ENCODE data around the gene RFX5.

Gene RFX5

GRCh38 chr1:151342569-151342968 lies 4.5 kb downstream of the RFX5 start:
- no peak for DNase-seq
- no peak overlapping the region for H3K4me3 ChIP-seq (ENCODE audit: low read length)
- peaks cover 19% of the 10 kb centered on the region for H3F3A ChIP-seq (ENCODE audit: insufficient read depth, low read length)

GRCh38 chr1:151342021-151342420 lies 5.0 kb downstream of the RFX5 start:
- Histone ChIP-seq H3K9ac (ENCODE audit: low read length) (no peak overlapping the region), H3F3A (ENCODE audit: insufficient read depth, low read length) (peaks cover 17% of the 10 kb centered on the region), H3K9me2 (replicated peaks; ENCODE audit: insufficient read depth, low read length) (no peaks in the 10 kb centered on the region), H3K36me3 (replicated peaks; ENCODE audit: insufficient read depth, low read length) (peaks cover 3% of the 10 kb centered on the region), H3K4me3 (ENCODE audit: low read length) (no peak overlapping the region), H3K9me3 (replicated peaks; ENCODE audit: insufficient read depth, low read length) (no peaks in the 10 kb centered on the region), H3K79me2 (ENCODE audit: low read length) (peaks cover 17% of the 10 kb centered on the region), H3K4me2 (ENCODE audit: low read depth, low read length) (no peak overlapping the region), H2AFZ (ENCODE audit: low read length) (no peak overlapping the region), H3K27me3 (replicated peaks; ENCODE audit: insufficient read depth, low read length) (no peaks in the 10 kb centered on the region), H4K20me1 (ENCODE audit: insufficient read depth, low read length) (no peaks in the 10 kb centered on the region), H3K4me1 (ENCODE audit: low read length) (peaks cover 9% of the 10 kb centered on the region; the same call in 1 of the 2 replicates), H3K27ac (ENCODE audit: low read length) (no peak overlapping the region)
- TF ChIP-seq EZH2 (optimal IDR thresholded peaks at IDR 0.05; ENCODE audit: low read depth, low read length) = no peak
- TF ChIP-seq EZH2phosphoT487 (IDR thresholded peaks at IDR 0.05; ENCODE audit: low read length) = no peak
- TF ChIP-seq, protein P1, sequence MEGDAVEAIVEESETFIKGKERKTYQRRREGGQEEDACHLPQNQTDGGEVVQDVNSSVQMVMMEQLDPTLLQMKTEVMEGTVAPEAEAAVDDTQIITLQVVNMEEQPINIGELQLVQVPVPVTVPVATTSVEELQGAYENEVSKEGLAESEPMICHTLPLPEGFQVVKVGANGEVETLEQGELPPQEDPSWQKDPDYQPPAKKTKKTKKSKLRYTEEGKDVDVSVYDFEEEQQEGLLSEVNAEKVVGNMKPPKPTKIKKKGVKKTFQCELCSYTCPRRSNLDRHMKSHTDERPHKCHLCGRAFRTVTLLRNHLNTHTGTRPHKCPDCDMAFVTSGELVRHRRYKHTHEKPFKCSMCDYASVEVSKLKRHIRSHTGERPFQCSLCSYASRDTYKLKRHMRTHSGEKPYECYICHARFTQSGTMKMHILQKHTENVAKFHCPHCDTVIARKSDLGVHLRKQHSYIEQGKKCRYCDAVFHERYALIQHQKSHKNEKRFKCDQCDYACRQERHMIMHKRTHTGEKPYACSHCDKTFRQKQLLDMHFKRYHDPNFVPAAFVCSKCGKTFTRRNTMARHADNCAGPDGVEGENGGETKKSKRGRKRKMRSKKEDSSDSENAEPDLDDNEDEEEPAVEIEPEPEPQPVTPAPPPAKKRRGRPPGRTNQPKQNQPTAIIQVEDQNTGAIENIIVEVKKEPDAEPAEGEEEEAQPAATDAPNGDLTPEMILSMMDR (IDR thresholded peaks at IDR 0.05; ENCODE audit: low read length) = no peak
- DNase-seq = no peak

More at GRCh38 chr1:151342569-151342968, 4.5 kb downstream of the RFX5 start:
- peaks cover 17% of the 10 kb centered on the region for H3K79me2 ChIP-seq (ENCODE audit: low read length)
- H3K9me2 ChIP-seq (replicated peaks; ENCODE audit: insufficient read depth, low read length) = no peaks in the 10 kb centered on the region
- no peaks in the 10 kb centered on the region for H4K20me1 ChIP-seq (ENCODE audit: insufficient read depth, low read length)
- H3K4me1 ChIP-seq (ENCODE audit: low read length) = peaks cover 9% of the 10 kb centered on the region; the same call in 1 of the 2 replicates
- H3K9me3 ChIP-seq (replicated peaks; ENCODE audit: insufficient read depth, low read length) = no peaks in the 10 kb centered on the region
- no peaks in the 10 kb centered on the region for H3K27me3 ChIP-seq (replicated peaks; ENCODE audit: insufficient read depth, low read length)
- H3K27ac ChIP-seq (ENCODE audit: low read length) = no peak overlapping the region
- no peak overlapping the region for H3K4me2 ChIP-seq (ENCODE audit: low read depth, low read length)
- no peak for TF ChIP-seq EZH2phosphoT487 (IDR thresholded peaks at IDR 0.05; ENCODE audit: low read length)
- TF ChIP-seq, protein P1 (IDR thresholded peaks at IDR 0.05; ENCODE audit: low read length) = no peak
- no peak for TF ChIP-seq EZH2 (optimal IDR thresholded peaks at IDR 0.05; ENCODE audit: low read depth, low read length)
- no peak overlapping the region for H3K9ac ChIP-seq (ENCODE audit: low read length)
- H3K36me3 ChIP-seq (replicated peaks; ENCODE audit: insufficient read depth, low read length) = peaks cover 3% of the 10 kb centered on the region
- no peak overlapping the region for H2AFZ ChIP-seq (ENCODE audit: low read length)

GRCh38 chr1:151340870-151341754 lies 5.9 kb downstream of the RFX5 start:
- no peak overlapping the region for H3K9ac ChIP-seq (ENCODE audit: low read length)
- H3K27me3 ChIP-seq (replicated peaks; ENCODE audit: insufficient read depth, low read length) = no peaks in the 10 kb centered on the region
- no peak overlapping the region for H3K4me3 ChIP-seq (ENCODE audit: low read length)
- TF ChIP-seq EZH2phosphoT487 (IDR thresholded peaks at IDR 0.05; ENCODE audit: low read length) = no peak
- TF ChIP-seq, protein P1 (IDR thresholded peaks at IDR 0.05; ENCODE audit: low read length) = peak; percentile 92
- TF ChIP-seq EZH2 (optimal IDR thresholded peaks at IDR 0.05; ENCODE audit: low read depth, low read length) = no peak
- H3K36me3 ChIP-seq (replicated peaks; ENCODE audit: insufficient read depth, low read length) = peaks cover 3% of the 10 kb centered on the region
- DNase-seq = peak; percentile 89
- H3K9me2 ChIP-seq (replicated peaks; ENCODE audit: insufficient read depth, low read length) = no peaks in the 10 kb centered on the region
- peaks cover 5% of the 10 kb centered on the region; the same call in 1 of the 2 replicates for H3K4me1 ChIP-seq (ENCODE audit: low read length)
- no peaks in the 10 kb centered on the region for H3K9me3 ChIP-seq (replicated peaks; ENCODE audit: insufficient read depth, low read length)
- H3K27ac ChIP-seq (ENCODE audit: low read length) = peak overlapping the region; percentile 14; the same call in 1 of the 2 replicates
- H3K79me2 ChIP-seq (ENCODE audit: low read length) = peaks cover 9% of the 10 kb centered on the region
- peaks cover 17% of the 10 kb centered on the region for H3F3A ChIP-seq (ENCODE audit: insufficient read depth, low read length)
- no peaks in the 10 kb centered on the region for H4K20me1 ChIP-seq (ENCODE audit: insufficient read depth, low read length)
- H2AFZ ChIP-seq (ENCODE audit: low read length) = no peak overlapping the region
- H3K4me2 ChIP-seq (ENCODE audit: low read depth, low read length) = no peak overlapping the region

All from MM.1S (cell line).